NCI-H446 treated with DMSO at 0.1 percent for 48 hours (cell line): ENCODE measurements around the gene PRLH.

Experiments used
- DNase-seq: peaks from one replicate; lab custom pipeline; 2025; lab: John Stamatoyannopoulos, UW

The PRLH gene, protein sequence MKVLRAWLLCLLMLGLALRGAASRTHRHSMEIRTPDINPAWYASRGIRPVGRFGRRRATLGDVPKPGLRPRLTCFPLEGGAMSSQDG

DNA sequence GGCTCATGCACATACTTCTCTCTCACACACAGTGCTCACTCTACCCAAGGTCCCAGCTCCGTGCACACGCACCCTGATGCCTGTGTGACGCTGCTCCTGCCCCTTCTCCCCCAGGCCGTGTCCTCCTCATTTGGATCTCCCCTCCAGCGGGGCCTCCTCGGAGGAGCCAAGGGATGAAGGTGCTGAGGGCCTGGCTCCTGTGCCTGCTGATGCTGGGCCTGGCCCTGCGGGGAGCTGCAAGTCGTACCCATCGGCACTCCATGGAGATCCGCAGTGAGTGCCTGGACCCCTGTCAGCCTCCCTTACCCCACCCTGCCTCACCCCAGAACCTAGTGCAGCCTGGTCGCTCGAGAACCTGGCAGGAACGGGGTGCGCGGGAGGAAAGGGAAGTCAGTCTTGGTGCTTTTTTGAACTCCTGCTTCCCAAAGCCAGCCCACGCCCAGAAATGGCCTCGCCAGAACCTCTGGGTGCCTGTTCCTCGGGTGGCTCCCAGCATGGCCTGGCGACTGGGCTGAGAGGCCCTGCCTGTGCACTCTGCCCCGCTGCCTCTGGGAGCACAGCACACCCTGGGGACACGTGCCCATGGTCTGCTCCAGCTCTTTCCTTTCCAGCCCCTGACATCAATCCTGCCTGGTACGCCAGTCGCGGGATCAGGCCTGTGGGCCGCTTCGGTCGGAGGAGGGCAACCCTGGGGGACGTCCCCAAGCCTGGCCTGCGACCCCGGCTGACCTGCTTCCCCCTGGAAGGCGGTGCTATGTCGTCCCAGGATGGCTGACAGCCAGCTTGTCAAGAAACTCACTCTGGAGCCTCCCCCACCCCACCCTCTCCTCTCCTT, at the start of gene PRLH:
Gene PRLH (plus strand): TSS at position 174 of the 835 bp plus-strand sequence. CDS start 0 bp downstream, at position 174.
- DNase-seq = no peak

DNA sequence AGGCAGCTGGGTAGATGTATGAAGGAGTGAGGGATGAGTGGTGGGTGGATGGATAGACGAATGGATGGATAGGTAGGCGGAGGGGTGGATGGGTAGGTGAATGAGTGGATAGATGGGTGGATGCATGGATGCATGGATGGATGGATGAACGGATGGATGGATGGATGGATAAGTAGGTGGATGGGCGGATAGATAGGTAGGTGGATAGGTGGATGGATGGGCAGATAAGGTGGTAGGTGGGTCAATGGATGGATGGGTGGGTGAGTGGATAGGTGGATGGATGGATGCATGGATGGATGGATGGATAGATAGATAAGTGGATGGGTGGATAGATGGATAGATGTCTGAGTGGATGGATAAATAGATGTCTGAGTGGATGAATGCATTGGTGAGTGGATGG, 49.2 kb upstream of the PRLH start:
- DNase-seq = no peak

DNA sequence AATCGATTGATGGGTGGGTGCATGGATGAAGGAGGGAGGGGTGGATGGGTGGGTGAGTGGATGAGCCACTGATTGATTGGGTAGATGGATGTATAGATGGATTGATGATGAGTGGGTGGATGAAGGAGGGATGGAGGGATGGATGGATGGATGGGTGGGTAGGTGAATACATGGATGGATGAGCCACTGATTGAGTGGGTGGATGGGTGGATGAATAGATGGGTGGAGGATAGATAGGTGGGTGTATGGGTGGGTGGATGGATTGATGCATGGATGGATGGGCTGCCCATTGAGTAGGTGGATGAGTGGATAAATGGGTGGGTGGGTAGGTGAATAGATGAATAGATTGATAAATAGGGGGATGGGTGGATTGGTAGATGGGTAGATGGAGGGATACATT, 48.4 kb upstream of the PRLH start:
- DNase-seq = no peak

DNA sequence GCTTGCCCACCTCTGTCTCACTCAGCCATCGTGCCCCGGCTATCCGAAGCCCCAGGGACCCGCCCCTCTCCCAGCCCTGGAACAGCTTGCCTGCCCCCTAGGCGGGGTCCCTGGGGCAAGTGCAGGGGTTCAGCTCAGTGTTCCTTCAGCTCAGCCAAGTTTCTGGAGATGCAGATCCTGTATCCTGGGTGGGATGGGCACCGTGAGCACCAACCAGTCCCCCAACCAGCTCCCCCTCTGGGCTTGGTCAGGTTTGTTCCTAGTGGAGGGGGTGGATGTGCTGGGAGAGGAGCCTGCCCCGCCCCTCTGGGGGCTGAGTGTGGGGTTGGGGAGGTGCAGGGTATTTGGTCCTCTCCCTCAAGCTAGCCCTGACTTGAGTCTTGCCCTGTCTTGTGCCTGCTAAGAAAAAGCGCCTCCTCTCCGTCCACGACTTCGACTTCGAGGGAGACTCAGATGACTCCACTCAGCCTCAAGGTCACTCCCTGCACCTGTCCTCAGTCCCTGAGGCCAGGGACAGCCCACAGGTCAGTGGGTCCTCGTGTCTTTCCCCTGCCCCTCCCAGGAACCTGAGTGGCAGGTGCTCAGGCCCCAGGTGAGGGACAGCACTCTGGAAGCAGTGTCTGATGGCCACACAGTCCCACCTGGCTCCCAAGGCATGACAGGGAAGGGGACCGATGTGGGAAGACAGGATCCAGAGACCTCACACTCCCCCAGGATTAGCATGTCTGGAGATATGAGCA, 46.7 kb upstream of the PRLH start:
- no peak for DNase-seq

DNA sequence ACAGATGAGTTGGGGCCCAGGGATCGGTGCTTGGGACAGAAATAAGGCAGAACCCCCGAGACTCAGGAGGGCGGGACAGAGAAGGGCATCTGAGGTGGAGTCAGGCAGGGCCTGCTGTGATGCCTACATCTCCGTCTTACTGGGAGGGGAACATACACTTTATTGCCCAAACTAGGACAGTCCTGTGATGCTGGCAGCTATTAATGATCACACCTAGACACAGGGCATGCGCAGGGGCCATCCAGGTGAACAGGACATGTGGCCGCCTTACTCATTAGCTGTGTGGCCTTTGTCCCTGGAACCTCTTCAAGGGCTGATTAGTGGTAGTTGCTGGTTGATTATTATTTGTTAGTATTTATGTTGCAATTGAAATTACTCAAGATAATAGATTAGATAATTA, 46.1 kb upstream of the PRLH start:
- DNase-seq = no peak

DNA sequence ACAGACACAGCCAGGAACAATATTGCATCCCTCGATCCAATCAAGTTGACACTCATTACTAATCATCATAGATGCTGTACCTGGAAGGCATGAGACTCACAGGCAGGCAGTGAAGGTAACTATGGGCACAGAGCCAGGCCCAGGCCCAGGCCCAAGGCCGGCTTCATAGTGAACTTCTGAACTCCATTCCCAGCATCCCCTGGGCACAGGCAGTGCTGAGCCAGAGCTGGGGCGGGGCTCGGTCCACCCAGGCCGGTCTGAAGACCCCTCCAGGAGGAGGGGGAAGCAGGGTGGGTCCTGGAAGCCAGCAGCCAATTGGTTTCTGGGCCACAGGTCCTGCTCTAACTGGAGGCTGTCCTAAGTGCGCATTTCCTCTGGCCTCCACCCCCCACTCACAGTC, 41.7 kb upstream of the PRLH start:
- DNase-seq = no peak

DNA sequence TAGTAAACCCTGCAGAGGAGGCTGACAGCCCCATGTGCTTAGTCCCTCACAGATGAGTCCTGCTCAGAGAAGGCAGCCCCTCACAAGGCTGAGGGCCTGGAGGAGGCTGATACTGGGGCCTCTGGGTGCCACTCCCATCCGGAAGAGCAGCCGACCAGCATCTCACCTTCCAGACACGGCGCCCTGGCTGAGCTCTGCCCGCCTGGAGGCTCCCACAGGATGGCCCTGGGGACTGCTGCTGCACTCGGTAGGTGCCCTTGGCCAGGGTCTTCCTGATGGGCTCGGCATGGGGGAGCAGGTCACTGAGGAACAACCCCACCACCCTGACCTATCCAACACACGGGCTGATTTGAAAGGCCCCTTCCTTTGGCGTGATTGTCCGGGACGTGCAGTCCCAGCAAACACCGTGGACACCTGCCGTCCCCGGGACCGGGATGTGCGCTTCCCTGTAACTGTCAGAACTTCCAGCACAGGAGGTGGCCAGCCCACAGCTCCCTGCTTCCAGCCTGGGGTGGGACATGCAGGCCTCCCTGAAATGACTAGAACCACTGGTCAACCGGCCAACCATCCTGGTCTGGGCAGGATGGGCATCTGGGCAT, 40.7 kb upstream of the PRLH start:
- no peak for DNase-seq

DNA sequence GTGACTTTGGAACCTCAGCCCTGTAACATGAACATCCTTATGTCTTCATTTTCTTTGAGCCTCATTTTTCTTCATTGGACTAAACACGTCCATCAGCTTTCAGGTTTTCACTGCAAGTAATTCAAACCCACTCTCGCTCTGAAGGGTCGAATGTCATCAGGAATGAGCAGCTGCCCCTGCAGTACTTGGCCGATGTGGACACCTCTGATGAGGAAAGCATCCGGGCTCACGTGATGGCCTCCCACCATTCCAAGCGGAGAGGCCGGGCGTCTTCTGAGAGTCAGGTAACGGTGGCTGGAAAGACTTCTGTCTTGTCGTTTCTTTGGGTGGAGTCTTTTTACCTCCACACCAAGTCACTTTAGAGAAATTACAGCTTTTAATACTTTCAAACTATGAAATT, 39.1 kb upstream of the PRLH start:
- no peak for DNase-seq

DNA sequence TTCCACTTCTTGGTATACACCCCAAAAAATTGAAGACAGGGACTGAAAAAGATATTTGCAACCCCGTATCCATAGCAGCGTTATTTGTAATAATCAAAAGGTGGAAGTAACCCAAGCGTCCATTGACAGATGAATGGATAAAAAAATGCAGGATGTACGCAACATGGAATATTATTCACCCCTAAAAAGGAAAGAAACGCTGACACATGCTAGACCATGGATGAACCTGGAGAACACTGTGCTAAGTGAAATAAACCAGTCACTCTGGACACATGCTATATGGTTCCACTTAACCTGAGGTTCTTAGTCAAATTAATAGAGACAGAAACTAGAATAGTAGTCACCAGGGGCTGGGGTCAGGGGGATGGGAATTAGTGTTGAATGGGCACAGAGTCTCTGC, 38.6 kb upstream of the PRLH start:
- no peak for DNase-seq

DNA sequence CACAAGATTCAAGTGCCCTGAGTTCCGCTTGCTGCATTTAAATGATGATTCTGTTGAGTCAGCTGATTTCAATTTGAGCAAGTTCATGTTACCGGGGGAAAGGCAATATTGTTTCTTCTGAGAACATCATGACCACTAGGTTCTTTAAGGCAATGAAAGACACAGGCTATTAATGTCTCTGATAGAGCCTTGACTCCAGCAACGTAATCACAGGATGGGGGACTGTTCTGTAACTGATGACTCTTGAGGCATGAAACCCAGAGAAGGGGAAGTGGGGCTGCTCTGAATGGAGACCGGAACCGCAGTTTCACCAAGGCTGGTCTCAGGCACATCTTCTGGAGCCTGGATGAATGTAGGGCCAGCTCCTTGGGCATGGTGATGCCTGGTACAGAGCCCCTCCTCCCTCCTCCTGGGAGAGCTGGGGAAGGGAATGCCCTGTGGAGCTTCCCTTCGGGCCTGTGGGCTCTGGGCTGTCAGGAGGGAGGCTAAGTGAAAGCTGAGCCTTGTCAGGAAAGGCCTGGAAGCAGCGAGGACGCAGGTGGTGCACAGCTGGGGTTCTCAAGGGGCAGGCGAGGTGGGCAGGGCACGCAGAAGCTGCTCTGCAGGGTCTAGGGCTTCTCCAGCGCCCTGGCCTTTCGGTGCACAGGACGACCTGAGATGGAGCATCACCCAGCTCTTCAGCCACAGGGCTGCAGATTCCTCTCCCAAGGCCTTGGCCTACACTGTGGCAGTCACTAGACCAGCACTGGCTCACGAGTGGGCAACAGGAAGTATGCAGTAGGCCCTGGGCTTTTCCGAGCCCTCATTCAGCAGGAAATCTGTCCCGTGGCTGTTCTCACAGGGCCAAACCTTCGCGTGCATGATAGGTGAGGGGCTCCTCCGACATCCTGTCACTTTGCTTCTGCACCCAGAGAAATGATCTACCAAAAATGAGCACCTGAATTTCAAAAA, 36.6 kb upstream of the PRLH start:
- no peak for DNase-seq

DNA sequence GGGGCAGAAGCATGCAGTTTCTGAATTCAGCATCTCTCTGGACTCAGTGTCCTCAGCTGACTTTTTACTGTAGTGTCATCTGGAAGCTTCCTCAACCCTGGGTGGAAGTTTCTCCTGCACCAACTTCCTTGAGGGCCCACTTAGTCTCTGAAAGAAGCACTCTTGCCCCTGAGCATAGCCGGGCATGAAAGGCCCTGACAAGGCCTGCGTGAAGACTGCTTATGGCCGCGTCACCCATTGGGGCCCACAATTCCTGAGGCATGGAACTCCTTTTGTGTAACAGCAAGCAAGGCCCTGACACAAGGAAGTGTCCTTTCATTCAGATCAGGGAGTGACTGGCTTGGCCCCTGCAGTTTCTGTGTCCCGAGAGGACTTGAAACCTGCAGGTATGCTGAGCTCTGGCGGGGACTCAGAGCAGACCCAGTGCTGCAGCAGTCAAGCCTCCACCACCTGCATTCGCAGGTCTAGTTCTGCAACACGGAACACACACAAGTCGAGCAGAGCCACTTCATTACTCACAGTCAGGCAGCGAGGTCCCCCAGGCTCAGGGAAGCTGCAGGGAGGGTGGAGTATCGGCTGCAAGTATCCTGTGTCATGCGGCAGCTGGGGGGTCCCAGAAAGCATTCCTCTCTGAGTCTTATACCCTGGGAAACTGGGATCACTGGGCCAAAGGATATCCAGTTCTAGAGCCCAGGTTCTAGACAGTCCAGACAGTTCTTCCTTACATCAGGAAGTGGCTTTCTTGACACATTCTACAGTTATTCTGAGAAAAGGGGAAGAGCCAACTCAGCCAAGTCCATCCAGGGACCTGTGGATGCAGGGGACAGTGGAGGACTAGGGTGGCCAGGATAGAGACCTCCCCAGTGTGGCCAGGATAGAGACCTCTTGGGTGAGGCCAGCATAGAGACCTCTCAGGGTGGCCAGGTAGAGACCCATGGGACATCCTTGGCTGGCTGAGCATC, 35.6 kb upstream of the PRLH start:
- DNase-seq = no peak

DNA sequence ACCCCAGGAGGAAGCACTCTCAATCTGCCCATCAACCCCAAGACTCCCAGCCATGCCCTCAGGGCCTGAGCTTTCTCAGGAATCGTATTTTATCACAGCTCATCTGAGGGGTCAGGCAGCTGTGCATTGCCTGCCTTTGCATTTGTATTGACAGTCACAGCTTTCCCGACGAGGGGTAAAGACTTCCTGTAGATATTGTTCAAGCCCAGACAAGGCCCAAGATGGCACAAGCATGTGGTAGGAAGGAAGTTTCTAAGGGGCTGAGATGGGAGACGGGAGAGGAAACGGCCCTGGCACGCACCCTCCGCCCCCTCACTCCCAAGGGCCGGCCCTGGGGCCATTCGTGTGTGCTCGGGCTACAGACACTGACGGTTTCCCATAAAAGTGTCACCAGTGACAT, 34.2 kb upstream of the PRLH start:
- no peak for DNase-seq

DNA sequence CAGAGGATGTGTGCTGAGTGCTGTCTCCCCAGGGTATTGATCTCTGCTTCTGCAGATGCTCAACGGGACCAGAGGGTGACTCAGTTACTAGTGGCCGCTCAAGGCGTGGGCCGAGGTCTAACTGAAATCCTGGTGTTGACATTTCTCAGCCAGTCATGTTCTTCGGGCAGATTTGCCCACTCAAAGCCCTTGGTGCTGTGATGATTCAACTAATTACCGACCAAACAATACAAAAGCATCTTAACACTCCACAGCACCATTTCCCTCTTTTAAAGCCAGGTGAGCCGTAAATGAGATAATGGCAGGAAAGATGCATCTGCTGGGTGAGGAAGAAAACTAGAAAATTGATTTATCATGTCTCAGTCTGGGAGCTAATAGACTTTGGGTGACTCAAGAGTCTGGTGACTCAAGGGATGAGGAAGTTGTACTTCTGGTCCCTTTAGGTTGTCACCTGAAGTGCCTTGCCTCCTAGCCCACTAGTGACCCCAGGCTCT, 32.7 kb upstream of the PRLH start:
- no peak for DNase-seq

DNA sequence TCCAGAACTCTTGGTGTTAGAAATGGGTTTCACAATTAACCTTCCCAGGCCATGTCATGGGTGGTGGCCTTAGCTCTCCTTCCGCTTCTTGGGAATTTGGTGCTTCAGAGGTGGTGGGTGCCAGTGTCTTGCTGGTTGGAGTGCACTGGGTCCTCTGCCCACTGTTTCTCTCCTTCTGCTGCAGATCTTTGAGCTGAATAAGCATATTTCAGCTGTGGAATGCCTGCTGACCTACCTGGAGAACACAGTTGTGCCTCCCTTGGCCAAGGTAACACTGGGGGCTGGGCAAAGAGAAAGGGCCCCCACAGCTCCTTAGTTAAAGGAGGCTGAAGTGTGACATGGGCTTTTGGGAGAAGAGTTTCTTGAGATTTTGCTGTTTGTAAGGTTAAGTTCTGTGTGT, 32.0 kb upstream of the PRLH start:
- no peak for DNase-seq

DNA sequence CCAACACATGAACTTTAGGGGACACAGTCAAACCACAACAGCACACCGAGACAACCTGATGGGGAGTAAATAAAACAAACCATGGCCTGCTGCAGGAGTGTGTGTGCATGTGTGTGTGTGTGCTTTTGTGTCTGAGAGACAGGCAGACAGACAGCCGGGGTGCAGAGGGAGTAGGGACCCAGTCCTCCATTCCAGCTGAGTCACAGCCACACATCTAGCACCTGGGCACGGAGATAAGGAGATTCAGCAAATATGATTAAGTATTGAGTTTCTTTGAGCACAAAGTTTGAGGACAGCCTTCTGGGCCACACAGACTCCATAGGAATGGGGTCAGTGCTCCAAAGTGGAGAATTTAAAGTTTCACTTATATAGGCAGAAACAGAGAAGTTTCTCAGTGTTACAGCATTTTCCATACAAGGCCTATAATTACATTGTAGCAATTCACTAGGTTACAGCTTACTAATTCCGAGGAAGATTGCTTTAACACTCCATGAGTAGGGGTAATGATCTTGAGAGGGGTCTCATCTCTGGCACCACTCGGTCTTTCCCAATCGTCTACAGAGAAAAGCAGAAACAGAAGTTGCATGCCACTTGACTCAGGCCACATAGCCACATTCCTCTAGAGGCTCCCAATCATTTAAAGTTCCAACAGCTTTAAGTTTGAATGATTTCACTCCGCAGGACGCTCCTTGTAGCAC, 30.8 kb upstream of the PRLH start:
- no peak for DNase-seq

DNA sequence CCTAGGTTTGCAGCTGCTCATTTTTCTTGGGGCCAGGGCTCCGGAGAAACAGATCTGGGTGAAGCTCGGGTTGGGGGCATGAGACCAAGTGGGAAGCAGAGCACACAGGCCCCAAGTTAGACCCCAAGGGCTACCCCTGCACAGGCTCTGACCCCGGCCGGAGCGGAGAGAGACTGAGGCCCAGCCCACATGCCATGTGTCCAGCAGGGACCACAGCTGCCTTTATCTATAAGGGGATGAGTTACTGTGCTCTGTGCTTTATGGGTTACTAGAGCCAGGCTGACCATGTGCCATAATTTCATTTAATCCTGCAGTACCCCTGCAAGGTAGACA, 30.3 kb upstream of the PRLH start:
- no peak for DNase-seq

DNA sequence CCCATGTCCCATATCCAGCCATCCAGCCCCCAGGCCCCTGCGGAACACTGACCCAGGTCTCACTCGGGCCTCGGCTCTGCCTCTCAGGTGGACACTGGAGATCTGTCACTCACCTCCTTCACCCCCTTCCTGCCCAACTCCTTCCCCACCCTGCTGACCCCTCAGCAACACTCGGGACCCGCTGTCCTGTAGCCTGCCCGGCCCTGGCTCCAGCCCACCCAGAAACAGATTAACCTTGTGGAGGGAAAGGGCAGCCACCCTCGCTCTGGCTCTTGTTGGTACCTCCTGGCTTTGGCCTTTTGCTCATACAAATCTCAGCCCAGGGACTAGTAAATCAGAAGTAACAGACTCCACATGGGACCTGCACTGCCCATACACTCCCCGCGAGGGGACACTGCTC, 29.8 kb upstream of the PRLH start:
- DNase-seq = no peak

DNA sequence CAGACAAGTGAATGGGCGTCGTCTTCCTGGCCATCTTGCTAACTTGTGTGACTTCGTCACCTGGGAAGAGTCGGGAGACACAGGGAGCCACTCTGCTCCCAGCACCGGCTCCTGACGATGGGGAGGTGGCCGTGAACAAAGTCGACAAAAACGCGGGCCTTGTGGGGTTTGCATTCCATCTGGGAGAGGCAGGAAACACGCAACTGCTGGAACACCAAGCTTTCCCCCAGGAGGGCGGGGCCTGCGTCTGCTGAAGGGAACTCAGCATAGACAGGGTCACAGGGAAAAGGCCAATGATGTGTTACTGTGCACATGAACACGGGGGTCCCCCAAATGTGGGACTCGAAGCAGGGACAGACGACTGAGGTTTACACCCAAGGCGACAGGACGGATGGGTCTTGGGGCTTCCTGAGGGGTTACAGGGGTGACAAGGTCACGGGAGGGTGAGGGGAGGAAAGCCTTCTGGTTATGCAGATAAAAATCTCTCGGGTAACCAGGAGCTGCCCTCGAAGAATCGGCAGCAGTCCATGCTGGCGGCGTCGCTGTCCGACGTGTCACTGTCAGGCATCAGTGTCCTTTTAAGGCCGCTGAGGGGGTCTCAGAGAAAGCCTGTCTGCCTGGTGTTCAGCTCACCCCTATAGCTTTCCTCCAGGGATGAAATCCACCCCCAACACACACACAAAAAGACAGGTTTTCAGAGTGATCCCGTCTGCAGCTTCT, 28.2 kb upstream of the PRLH start:
- DNase-seq = no peak

DNA sequence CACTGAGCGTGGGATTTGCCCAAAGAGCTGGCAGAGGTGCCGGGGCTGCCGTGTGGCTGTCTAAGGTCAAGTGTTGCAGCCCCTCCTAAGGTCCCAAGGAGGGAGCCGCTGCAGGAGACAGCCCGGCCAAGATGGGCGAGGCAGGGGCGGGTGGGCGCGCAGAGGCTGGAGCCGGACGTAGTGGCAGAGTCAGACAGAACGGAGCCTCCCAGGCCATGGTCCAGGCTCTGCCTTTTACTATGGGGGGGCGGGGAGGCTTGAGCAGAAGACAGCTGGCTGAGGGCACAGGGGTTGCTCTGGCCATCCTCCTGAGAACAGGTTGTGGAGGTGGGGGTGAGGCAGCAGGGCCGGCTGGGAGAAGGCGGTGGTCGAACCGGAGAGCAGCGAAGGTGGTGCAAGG, 27.5 kb upstream of the PRLH start:
- DNase-seq = no peak
